HG03175 (cell line): ENCODE results near the gene KIF19.
"Not testable (repeated sequence)": the region's sequence is repeated elsewhere in the genome, so short reads cannot be mapped to it uniquely, and the experiment has no call there.

Source experiments
- ATAC-seq: cut with Tn5 transposase; IDR thresholded peaks from one replicate; pipeline ENCODE4 v1.9.1; 2021; ENCODE audit warnings: mild to moderate bottlenecking, moderate library complexity; ENCODE audit not compliant: unreplicated experiment

KIF19 gene, protein sequence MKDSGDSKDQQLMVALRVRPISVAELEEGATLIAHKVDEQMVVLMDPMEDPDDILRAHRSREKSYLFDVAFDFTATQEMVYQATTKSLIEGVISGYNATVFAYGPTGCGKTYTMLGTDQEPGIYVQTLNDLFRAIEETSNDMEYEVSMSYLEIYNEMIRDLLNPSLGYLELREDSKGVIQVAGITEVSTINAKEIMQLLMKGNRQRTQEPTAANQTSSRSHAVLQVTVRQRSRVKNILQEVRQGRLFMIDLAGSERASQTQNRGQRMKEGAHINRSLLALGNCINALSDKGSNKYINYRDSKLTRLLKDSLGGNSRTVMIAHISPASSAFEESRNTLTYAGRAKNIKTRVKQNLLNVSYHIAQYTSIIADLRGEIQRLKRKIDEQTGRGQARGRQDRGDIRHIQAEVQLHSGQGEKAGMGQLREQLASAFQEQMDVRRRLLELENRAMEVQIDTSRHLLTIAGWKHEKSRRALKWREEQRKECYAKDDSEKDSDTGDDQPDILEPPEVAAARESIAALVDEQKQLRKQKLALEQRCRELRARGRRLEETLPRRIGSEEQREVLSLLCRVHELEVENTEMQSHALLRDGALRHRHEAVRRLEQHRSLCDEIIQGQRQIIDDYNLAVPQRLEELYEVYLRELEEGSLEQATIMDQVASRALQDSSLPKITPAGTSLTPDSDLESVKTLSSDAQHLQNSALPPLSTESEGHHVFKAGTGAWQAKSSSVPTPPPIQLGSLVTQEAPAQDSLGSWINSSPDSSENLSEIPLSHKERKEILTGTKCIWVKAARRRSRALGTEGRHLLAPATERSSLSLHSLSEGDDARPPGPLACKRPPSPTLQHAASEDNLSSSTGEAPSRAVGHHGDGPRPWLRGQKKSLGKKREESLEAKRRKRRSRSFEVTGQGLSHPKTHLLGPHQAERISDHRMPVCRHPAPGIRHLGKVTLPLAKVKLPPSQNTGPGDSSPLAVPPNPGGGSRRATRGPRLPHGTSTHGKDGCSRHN

DNA sequence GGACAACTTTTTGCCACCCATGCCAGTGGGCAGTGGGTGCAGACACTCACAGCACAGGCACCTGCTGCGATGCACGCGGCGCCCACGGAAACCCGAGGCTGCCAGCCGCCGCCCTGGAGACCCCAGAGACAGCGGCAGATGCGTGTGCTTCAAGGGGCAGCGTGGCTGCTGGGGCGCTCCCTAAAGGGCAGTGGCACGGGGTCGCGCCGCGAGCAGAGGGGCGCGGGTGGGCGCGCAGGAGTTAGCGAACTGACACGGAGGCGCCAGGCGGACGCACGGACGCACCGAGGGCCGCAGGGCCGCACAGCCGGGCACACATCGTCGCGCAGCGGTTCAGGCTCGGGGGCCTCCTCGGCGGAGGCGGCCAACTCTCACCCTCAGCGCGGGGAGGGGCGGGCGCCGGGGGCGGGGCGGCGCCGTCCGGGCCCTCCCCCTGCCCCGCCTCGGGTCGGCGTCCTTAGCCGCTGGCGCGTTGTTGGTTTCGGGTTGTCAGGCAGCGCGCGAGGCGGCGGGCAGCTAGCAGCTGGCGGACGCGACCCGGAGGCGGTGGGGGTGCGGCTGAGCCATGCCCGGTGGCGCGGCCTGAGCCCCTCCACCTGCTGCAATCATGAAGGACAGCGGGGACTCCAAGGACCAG lies at the start of gene KIF19:
Gene KIF19, plus strand, starts transcription at position 484 of the 637 bp plus-strand sequence. Its CDS starts 124 bp downstream, at position 608.
- ATAC-seq: no peak

DNA sequence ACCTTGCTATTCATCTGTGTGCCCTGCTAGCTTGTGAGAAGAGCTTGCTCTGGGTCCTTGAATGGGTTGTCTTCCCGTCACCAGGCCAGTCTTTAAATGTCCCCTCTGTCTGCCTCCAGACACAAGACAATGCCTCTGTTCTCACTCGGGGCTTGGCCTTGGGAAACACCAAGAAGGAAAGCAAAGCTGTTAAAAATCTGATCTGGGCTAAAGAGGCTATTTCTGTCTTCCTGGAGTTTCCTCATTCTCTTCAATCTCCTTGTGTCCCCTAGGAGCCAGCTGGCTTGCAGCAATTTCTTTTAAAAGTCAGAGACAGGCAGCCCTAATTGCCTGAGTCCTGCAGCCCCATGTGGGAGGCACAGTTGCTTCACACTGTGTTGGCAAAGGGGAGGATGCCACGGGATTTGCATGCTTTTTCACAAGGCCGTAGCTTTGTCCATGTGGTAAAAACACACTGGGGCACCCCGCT lies 49.5 kb upstream of the KIF19 start:
- ATAC-seq: no peak

DNA sequence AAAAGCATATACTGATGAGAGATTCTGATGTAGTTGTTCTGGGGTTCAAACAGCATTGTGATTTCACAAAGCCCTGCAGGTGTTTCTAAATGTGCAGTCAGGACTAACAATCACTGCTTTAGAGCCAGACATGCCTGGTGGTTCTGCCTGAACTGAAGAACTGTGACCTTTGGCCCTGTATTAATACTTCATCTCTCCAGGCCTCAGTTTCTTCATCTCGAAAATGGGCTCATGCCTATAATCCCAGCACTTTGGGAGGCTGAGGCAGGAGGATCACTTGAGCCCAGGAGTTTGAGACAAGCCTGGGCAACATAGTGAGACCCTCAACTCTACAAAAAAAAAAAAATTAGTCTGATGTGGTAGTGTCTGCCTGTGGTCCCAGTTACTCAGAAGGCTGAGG lies 48.1 kb upstream of the KIF19 start:
- no peak for ATAC-seq

DNA sequence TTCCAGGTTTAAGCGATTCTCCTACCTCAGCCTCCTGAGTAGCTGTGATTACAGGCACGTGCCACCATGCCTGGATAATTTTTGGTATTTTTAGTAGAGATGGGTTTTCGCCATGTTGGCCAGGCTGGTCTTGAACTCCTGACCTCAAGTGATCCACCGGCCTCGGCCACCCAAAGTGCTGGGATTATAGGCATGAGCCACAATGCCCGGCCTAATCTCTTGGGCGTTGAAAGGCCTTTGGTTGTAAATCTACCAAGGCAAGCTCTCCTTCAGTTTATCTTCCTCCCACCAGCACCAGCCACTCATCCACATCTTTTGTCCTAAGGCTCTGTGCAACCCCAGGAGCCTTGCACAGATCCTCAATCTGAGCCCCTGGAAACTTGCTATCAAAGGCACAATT lies 46.4 kb upstream of the KIF19 start:
- not testable (repeated sequence) for ATAC-seq

DNA sequence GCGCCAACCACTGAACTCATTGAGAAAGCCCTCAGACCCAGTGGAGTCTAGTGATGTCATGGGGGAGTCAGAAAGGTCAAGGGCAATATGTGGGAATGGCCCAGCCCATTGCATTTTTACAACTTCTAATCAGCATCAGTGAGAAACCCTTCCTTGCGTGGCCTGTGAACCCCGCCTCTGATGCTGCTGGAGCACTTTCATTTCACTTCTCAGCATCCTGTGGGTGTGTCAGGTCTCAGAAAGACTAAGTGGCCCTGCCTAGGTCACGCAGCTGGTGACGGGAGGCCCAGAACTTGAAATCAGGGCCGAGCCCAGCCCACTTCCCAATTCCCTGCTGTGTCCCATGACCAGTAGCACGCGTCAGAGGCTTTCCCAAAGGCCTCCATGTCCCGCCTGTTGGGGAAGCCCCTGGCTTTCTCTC lies 45.9 kb upstream of the KIF19 start:
- ATAC-seq: peak; percentile 57

DNA sequence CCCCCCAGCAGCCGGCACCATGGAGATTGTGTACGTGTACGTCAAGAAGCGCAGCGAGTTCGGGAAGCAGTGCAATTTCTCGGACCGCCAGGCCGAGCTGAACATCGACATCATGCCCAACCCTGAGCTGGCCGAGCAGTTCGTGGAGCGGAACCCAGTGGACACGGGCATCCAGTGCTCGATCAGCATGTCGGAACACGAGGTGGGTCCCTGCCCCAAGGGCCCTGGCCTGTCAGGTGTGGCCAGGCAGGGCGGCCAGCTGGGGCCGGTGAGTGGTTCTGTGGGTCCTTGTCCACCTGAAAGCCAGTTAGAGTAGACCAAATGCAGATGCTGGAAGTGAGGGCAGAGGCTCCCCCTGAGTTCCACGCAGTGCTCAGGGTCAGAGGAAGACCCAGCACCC lies 44.2 kb upstream of the KIF19 start:
- ATAC-seq: no peak

DNA sequence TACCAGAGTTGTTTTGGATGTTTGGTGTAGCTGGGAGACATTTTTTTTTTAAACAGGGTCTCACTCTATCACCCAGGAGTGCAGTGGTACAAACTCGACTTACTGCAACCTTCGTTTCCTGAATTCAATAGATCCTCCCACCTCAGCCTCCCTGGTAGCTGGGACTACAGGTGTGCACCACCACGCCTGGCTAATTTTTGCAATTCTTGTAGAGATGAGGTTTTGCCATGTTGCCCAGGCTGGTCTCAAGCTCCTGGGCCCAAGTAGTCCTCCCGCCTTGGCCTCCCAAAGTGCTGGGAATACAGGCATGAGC lies 43.8 kb upstream of the KIF19 start:
- not testable (repeated sequence) for ATAC-seq

DNA sequence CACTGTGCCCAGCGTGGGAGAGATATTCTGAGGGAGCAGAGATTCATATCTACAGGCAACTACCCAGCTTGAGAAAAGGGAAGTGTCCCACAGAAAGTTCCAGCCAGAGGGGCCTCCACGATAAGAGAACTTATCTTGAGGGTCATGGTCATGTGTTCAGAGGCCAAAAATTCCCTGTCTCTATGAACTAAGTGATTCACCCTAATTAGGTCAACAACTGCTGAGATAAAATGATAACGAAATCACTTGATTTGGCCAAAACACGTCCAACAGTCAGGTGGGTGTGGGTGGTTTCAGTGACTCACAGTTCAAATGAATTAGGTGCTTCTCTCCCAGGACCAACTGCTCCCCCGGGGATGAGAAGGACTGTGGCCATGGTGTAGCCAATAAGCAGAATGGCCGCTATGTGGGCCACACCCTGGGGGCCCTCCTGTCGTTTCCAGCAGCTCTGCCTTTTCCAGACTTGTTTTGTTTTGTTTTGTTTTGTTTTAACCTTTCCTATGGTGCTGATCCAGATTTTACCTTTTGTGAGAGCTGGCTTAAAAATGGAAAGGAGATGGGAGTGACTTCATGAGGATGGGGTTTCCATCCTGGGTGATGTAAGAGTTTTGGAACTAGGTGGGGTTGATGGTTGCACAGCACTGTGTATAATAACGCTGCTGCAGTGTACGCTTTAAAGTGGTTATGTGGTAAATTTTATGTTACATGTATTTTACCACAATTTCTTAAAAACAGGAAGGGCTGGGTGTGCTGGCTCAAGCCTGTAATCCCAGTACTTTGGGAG lies 43.2 kb upstream of the KIF19 start:
- no peak for ATAC-seq

DNA sequence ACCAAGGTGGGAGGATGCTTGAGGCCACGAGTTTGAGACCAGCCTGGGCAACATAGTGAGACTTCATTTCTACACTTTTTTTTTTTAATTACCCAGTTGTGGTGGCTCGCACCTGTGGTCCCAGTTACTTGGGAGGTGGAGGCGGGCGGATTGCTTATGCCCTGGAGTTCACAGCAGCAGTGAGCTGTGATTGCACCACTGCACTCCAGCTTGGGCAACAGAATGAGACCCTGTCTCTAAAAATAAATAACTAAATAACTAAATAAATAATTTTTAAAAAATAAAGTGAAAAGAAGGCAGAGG lies 42.7 kb upstream of the KIF19 start:
- ATAC-seq: no peak

DNA sequence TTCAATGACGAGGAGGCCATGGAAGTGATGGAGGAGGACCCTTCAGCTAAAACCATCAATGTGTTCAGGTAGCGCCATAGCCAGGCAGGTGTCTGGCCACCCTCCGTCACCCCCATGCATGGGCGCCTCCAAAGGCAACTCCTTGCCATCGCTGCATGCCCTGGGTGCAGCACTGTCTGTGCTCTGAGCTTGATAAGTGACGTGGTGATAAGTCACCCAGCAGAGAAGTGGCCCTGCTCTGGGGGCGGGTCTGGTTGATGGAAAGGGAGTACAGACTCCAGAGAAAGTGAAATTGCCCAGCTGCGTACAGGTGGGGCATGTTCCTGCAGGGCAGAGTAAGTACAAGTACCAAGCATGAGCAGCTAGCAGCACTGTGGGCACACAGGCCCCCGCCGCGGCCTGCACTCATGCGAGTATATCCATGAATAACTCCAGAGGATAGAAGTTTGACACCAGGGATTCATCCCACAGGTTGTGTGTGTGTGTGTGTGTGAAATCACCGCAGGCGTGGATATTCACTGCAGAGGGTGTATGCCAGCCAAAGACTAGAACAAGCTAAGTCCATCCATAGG lies 38.9 kb upstream of the KIF19 start:
- ATAC-seq: no peak

DNA sequence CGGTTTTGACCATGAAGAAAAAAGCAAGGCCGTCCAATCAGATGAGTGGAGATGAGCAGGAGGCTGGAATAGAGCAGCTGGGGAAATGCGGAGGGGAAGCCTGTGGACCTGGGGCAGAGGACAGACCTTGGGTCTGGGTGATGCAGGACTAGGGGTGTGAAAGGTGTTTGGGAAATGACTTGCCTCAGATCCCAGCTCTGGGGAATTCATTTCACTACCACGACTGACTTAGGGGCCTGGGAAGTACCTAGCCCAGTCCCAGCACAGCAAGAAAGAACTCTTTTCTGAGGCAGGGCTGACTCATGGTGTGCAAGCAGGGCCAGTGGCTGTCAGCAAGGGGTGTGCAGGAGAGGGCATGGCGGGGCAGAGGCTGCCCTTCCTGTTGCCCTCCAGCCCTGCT lies 37.2 kb upstream of the KIF19 start:
- no peak for ATAC-seq

DNA sequence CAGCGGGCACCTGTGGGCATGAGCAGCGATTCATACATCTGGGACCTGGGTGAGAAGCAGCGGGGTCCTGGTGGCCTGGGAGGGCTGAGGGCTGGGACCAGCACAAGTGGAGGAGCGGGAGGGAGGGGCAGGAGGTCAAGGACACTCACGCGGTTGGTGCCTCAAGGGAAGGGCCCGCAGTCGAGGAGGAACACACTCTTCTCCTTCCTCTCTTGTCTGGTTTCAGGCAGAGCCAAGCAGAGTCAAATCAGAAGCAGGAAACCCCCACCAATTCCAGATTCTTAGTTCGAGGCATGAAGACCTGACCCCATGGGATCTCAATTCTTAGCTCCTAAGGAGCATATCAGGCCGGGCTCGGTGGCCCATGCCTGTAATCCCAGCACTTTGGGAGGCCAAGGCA lies 36.3 kb upstream of the KIF19 start:
- no peak for ATAC-seq

DNA sequence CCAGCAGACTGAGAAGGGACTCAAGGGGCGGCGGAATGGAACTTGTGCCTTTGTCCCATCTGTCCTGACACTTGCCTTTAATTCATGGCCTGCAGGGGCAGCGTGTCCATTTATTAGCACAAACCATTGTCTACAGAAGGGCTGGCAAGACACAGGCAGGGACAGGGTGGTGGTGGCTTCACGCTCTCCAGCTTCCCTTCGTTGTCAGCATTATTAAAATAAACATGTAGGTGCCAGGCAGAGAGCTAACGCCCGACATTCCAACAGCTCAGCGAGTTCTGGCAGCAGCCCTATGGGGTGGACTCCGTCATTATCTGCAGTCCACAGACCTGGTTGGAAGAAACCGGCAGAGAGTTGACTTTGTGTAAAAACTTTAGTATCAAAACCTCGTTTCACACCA lies 35.7 kb upstream of the KIF19 start:
- ATAC-seq: no peak

DNA sequence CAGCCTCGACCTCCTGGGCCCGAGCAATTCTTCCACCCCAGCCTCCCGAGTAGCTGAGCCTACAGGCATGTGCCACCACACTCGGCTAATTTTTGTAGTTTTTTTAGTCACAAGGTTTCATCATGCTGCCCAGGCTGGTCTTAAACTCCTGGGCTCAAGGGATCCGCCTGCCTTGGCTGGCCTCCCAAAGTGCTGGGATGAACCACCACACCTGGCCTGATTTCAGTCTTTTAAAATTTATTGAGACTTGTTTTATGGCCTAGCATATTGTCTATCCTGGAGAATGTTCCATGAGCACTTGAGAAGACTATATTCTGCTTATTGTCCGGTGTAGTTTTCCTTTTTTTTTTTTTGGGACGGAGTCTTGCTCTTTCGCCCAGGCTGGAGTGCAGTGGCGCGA lies 33.5 kb upstream of the KIF19 start:
- no peak for ATAC-seq

DNA sequence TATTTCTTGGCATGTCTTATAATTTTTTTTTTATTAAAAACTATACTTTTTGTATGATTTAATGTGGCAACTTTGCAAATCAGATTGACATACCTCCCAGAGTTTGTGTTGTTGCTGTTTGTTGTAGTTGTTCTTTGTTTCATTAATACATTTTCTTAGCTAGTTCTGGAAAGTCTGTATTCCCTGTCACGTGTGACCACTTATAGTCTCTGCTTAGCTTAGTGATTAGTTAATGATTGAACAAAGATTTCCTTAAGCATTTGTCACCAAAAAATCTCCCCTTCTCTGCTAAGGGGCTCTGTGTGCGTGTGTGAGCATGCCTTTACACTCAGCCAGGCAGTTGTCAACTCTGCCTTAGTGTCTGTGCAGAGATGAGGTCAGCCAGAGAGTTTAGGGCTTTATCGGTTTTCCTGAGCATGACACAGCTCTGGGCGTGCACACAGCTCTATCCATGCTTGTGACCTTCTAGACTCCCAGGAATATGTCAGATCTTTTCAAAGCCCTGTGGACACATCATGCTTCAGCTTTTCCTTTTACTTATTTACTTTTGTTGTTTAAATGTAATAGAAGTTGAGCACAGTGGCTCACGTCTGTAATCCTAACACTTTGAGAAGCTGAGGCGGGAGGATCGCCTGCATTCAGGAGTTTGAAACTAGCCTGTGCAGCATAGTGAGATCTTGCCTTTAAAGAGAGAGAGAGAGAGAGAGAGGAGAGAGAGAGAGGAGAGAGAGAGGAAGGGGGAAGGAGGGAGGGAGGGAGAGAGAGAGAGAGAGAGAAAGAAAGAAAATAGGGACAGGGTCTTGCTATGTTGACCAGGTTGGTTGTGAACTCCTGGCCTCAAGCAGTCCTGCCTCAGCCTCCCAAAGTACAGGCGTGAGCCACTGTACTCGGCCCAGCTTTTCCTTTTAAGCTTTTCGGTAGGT lies 30.1 kb upstream of the KIF19 start:
- ATAC-seq: no peak

DNA sequence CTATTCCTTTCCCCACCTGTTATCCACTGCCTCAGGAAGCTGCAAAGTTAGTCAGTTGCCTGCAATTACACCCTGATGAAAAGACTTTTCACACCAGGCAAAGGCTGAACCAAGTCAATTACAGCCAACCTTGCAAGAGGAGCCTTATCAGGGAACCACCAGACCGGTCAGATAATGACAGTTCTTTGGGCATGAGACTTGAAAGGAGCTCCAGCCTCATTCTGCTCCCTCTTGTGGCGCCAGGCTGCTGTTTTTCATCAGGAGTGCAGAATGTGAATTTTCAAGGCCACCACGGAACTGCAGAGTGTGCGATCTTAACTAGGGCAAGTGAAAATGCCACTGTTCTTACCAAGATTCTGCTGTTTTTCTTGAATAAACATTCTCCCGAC lies 29.5 kb upstream of the KIF19 start:
- ATAC-seq: no peak

DNA sequence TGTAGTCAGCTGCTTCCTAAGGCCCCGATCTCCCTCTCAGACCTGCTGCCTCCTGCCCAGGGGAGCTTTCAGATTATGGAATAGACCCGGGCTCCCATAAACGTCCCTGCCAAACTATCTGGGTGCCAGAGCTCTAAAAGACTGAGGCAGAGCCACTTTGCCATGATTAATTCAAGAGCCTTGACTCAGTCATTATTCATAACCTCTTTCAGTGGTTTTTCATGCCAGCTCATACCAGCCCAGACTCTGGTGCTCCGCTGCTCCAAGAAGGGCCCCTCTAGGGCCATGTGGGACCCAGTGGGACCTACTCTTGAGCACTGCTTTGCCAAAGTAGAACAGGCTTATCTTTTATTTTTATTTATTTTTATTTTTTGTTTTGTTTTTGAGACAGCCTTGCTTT lies 28.1 kb upstream of the KIF19 start:
- ATAC-seq: no peak

DNA sequence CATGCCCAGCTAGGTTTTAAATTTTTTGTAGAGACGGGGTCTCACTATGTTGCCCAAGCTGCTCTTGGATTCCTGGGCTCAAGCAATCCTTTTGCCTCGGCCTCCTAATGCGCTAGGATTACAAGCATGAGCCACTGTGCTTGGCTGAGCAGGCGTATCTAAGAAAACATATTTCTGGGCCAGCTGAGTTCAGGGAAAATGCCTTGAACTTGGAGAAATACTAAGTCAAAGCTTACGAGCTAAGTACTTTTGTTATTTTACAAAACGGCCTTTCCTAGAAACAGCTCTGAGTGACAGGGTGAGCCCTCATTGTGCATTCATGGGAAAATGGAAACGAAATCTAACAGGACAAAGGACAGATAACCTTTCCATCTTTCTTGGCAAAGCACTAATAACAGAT lies 27.2 kb upstream of the KIF19 start:
- ATAC-seq: no peak

DNA sequence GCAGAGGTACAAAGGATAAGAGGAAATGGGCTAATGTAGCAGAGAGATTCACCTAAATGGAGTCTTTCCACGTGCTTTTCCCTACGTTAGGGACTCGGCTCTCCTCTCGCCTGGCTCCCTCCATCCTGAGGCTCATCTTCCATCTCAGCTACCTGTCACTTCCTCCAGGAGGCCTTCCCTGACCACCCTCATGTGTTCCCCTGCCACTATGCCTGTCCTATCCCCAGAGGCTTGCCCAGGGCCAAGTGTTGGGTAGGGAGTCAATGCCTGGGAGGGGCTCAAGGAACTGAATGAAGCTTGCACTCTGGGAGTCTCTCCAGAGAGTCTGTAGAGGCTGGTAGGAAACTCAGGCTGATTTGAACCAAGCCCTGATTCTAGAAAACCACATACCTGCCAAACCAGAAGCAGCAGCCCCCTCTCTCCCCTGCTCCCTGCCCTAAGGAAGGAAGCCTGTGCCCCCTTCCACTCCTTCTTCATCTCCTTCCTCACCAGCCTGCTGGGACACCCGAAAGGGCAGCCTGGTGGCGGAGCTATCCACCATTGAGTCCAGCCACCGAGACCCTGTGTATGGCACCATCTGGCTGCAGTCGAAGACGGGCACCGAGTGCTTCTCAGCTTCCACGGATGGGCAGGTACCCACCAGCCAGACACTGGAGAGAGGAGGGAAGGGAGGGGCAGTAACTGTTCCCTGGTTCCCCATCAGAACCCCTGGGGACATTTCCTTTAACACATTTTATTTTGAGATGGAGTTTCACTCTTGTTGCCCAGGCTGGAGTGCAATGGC lies 26.6 kb upstream of the KIF19 start:
- ATAC-seq: no peak
